Brain microvascular endothelial cell (primary cell): ENCODE results near the gene P3R3URF.

Experiments used
- DNase-seq: peaks from one replicate; pipeline ENCODE4 v3.0.0-alpha.2; 2020
- H3K27ac ChIP-seq: fragments of 250-450 bp; sonication (Bioruptor Pico); 2 replicates; pipeline ENCODE4 v1.5.1; 2020; ENCODE audit warnings: mild to moderate bottlenecking, moderate library complexity
- H3K27me3 ChIP-seq: fragments of 250-450 bp; sonication (Bioruptor Pico); replicated peaks from 2 replicates; pipeline ENCODE4 v1.5.1; 2020; ENCODE audit warnings: mild to moderate bottlenecking
- H3K36me3 ChIP-seq: fragments of 250-450 bp; sonication (Bioruptor Pico); replicated peaks from 2 replicates; pipeline ENCODE4 v1.5.1; 2020; ENCODE audit warnings: mild to moderate bottlenecking
- H3K4me3 ChIP-seq: 2 replicates; pipeline ENCODE4 v1.5.1; 2011; ENCODE audit warnings: low read depth, mild to moderate bottlenecking, control low read depth, low read length, moderate library complexity
- in situ Hi-C: cut with HindIII; loops from 2 replicates; pipeline ENCODE4 v1.10.0; 2017; ENCODE audit warnings: low sequenced_read_pairs, low pct_ligation_motif_present
- TF ChIP-seq, protein P1 (sequence below): IDR thresholded peaks from 2 replicates; pipeline ENCODE4 v1.5.1; 2011; ENCODE audit warnings: low read depth, mild to moderate bottlenecking, moderate library complexity, low read length, control low read depth, inconsistent platforms; ENCODE audit errors: missing control alignments

P3R3URF gene

DNA sequence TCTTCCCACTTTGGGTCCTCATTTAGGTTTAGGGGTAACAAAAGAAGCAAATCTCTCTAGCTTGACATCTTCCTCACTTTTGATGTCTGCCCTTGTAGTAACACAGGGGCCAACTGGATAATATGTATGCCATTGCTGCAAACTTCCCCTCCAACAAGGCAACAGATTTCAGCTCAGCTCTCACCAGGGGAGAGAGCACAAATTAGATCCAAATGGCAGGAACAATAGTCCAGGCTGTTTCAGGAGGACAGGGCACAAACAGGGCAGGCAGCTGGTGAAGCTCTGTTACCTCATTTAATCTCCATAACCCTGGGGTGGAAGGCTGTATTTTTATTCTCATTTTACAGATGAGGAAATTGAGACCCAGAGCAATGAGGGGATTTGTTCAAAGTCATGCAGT, 39.6 kb downstream of the P3R3URF start:
- no peak overlapping the region for H3K4me3 ChIP-seq
- TF ChIP-seq, protein P1, sequence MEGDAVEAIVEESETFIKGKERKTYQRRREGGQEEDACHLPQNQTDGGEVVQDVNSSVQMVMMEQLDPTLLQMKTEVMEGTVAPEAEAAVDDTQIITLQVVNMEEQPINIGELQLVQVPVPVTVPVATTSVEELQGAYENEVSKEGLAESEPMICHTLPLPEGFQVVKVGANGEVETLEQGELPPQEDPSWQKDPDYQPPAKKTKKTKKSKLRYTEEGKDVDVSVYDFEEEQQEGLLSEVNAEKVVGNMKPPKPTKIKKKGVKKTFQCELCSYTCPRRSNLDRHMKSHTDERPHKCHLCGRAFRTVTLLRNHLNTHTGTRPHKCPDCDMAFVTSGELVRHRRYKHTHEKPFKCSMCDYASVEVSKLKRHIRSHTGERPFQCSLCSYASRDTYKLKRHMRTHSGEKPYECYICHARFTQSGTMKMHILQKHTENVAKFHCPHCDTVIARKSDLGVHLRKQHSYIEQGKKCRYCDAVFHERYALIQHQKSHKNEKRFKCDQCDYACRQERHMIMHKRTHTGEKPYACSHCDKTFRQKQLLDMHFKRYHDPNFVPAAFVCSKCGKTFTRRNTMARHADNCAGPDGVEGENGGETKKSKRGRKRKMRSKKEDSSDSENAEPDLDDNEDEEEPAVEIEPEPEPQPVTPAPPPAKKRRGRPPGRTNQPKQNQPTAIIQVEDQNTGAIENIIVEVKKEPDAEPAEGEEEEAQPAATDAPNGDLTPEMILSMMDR: no peak
- in situ Hi-C loops: no loop called here
- no peak for DNase-seq
- no peaks in the 10 kb centered on the region for H3K27me3 ChIP-seq
- H3K36me3 ChIP-seq: no peaks in the 10 kb centered on the region
- no peak overlapping the region for H3K27ac ChIP-seq

DNA sequence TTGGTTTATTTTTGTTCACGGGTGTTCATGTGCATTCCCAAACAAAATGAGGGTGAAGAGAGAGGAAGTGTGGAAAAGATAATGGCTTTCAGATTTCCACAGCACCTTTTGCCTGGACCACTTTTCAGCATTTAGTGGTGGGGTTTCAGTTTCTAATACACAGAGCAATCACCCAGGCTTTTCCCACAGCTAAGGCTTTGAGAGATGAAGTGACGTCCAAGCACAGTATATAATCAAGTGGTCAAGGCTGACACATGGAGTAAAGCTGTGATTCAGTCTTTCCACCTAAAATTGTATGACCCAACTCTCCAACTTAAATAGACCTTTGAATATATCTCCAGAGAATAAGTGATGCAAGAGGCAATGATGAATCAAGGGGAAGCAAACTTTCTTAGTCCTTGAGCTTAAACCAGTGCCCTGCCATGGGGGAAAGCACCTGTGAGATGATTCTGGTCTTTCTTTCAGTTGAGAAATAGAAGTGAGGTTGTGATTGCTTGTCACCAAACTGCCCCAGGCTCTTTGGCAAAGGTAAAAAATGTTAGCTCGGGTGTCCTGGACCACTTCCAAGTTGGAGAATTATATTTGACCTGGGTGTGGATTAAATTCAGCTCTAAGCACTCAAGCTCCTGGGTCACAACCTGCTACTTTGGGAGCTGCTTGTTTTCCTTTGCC, 41.5 kb downstream of the P3R3URF start:
- Histone ChIP-seq H3K27ac (no peak overlapping the region), H3K27me3 (no peaks in the 10 kb centered on the region), H3K4me3 (no peak overlapping the region), H3K36me3 (no peaks in the 10 kb centered on the region)
- peak; percentile 34 for DNase-seq
- TF ChIP-seq, protein P1: no peak
- in situ Hi-C loops: no loop called here

DNA sequence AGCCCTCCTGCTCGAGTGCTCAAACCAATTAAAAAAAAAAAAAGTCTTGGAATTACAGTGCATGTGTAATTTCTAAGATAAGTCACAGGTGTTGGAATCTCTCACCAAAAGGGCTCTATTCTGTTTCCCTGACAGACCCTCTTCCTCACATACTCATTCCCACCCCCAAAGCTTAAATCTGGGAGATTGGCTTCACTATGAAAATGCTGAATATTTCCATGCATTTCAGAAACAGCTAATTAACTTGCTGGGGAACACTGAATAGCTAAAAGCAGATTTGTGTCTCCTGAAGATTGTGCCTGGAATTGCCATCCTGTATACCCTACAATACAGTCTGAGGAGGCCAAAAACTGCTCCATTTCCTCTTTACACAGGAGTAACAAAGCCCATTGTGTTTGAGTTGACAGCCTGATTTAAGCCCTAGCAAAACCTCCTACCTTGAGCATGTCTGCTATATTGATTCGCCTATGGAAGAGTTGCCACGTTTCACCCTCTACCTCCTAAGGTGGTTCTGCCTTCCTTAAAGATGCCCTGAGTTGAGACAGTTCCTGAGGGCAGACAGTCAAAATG, 42.4 kb downstream of the P3R3URF start:
- TF ChIP-seq, protein P1: no peak
- H3K36me3 ChIP-seq: no peaks in the 10 kb centered on the region
- in situ Hi-C loops: no loop called here
- peak overlapping the region; percentile 70 for H3K4me3 ChIP-seq
- no peak overlapping the region for H3K27ac ChIP-seq
- no peaks in the 10 kb centered on the region for H3K27me3 ChIP-seq
- no peak for DNase-seq

DNA sequence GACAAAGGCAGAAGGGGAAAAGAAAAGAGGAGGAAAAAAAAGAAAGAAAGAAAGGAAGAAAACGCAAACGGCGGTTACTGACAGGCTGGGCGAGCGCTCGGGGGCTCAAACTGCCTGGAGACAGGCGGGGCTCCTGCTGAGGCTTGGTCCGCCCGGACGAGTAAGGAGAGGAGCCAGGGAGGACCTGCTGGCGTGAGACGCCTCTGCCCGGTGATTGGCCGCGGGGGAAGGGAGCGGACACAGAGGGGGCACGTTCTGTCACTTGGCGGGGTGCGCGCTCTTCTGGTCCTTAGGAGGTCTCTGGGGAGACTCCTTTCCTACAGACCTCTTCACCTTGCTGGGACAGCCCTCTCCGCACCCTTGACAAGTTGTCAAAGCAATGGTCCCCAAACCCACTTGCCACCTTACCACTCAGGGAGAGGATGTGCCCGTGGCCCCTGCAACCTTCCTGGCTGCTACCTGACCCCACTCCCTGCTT, 43.1 kb downstream of the P3R3URF start:
- no peak for DNase-seq
- H3K27me3 ChIP-seq: no peaks in the 10 kb centered on the region
- H3K4me3 ChIP-seq: peak overlapping the region; percentile 70
- no peaks in the 10 kb centered on the region for H3K36me3 ChIP-seq
- TF ChIP-seq, protein P1: no peak
- H3K27ac ChIP-seq: peak overlapping the region; percentile 99
- in situ Hi-C loops: no loop called here

DNA sequence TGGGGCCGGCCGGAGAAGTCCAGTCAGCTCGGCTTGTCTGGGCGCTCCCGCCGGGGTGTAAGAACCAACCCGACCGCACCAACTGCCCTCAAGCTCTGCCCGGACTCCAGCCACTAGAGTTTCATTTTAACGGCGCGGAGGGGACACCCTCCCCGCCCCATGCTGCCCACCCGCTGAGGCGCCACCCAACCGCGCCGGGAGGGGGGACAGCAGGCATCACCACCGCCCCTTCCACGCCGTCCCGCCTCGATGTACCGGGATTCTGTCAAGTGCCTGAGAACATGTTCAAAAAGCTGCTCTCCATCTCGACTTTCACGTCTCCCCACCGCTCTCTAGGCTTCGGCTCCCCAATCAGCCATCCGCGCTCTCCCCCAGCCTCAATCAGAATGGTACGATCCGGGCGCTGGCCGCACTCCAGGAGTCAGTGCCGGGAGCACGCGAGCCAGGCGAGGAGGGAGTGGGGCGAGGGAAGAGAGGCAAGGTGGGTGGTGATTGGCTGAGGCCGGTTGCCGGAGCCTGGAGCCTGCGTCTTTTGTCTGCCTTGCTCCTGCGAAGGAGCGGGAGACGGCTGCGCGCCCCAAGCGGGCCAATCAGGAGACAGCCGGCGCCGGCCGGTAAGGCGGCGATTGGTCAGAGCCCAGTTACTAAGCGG, 43.6 kb downstream of the P3R3URF start, which contains the start of gene PIK3R3:
Gene PIK3R3, minus strand, starts transcription at position 101 of the 652 bp plus-strand sequence. CDS start 677 bp downstream, outside the sequence.
- DNase-seq: peak; percentile 98
- TF ChIP-seq, protein P1: no peak
- in situ Hi-C loops: no loop called here
- Histone ChIP-seq H3K27me3 (no peaks in the 10 kb centered on the region), H3K4me3 (peak within 1 kb of the TSS; percentile 72), H3K27ac (peak within 1 kb of the TSS; percentile 99), H3K36me3 (no peaks in the 10 kb centered on the region)
